Urinary bladder (tissue), 4 donors: ENCODE measurements around the gene MPP2. TPM values are rescaled to one million over a fixed set of nuclear protein-coding genes. Genes with fewer than 3 reads are reported as not detected.
A peak's percentile ranks its signal among the peaks of the same experiment; 100 is the strongest.
"Not testable (repeated sequence)": the region's sequence is repeated elsewhere in the genome, so short reads cannot be mapped to it uniquely, and the experiment has no call there.

Experiments
- DNase-seq: peaks from one replicate; pipeline ENCODE4 v3.0.0-alpha.2; 2015; ENCODE audit errors: extremely low spot score
- H3K27ac ChIP-seq: one replicate; pipeline ENCODE4 v1.5.1; 2013; ENCODE audit warnings: low read depth, mild to moderate bottlenecking, moderate library complexity
- H3K36me3 ChIP-seq: one replicate; pipeline ENCODE4 v1.6.1; 2013; ENCODE audit warnings: mild to moderate bottlenecking, moderate library complexity; ENCODE audit not compliant: insufficient read depth
- H3K4me1 ChIP-seq: one replicate; pipeline ENCODE4 v1.6.1; 2013; ENCODE audit warnings: mild to moderate bottlenecking, moderate library complexity; ENCODE audit not compliant: insufficient read depth
- H3K4me3 ChIP-seq: one replicate; pipeline ENCODE4 v1.5.1; 2013; ENCODE audit warnings: low read depth, low read length
- WGBS: extraction: QIAGEN DNeasy Blood & Tissue Kit; methylation state at CpG from one replicate; pipeline ENCODE4 v1.1.7; 2013; 5-methylcytosine and 5-hydroxymethylcytosine counted together
- polyA plus RNA-seq: library from polyadenylated mRNA; stranded (reverse); fragments of 200-250 nt; gene quantifications from one replicate; pipeline ENCODE4 v1.2.3, GENCODE V29; 2013
- total RNA-seq: library from RNA; depleted of rRNA; stranded (reverse); fragments of >200 nt; gene quantifications from one replicate; pipeline ENCODE4 v1.2.3, GENCODE V29; 2014
- donor health status: healthy with polysubstance abuse.
- donor health status: healthy.

The MPP2 gene
- total and polyA plus RNA-seq, 2 donors: 3.7 to 14.9 TPM

GRCh38 chr17:43849116-43849515, 58.2 kb downstream of the MPP2 start:
- no peak for DNase-seq
- 90% methylated on average over 8 of the region's 8 CpGs for WGBS

GRCh38 chr17:43848601-43849000, 58.7 kb downstream of the MPP2 start:
- no peaks in the 10 kb centered on the region for H3K4me1 ChIP-seq
- DNase-seq: no peak
- no peaks in the 10 kb centered on the region for H3K36me3 ChIP-seq
- H3K27ac ChIP-seq: no peak overlapping the region
- H3K4me3 ChIP-seq: no peak overlapping the region
- WGBS: 89% methylated on average over 10 of the region's 10 CpGs

More at GRCh38 chr17:43849116-43849515, 58.2 kb downstream of the MPP2 start:
- Histone ChIP-seq H3K27ac (no peak overlapping the region), H3K4me1 (no peaks in the 10 kb centered on the region), H3K4me3 (no peak overlapping the region), H3K36me3 (no peaks in the 10 kb centered on the region)

- no peak within 1 kb of the TSS for H3K27ac ChIP-seq
- DNase-seq: no peak
- no peak within 1 kb of the TSS for H3K4me3 ChIP-seq
- H3K36me3 ChIP-seq: no peaks in the 10 kb centered on the region
- WGBS: 24% methylated on average over 17 of the region's 17 CpGs
- H3K4me1 ChIP-seq: no peaks in the 10 kb centered on the region
These were observed 60.4 kb downstream of the MPP2 start, which contains the start of gene CD300LG for GRCh38 chr17:43846963-43847371. CD300LG (plus strand) TSS chr17:43847176; CDS start chr17:43847217, 41 bp downstream.

DNA sequence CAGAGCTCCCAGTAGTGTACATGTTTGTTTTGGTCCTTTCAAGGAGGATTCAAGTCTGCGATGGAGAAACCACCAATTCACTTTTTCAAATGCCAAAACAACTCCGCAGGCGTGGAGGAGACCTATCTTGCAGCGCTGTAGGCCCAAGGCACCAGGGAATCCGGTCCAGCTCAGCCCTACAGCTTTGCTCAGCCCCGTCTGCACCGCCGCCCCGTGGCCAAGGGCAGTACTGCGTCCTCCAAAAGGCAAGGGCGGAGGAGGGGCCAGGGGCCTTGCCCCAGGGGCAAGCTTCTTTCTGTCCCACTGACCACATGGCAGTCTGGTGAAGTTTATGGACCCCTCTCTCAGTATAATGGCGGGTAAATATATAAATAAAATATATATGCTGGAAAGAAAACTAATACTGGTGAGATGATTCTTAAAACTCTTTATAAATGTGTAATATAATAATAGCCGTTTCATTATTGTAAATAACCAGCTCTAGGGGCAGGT, 61.1 kb downstream of the MPP2 start:
- no peak overlapping the region for H3K27ac ChIP-seq
- 11% methylated on average over 13 of the region's 13 CpGs for WGBS
- no peak overlapping the region for H3K4me3 ChIP-seq
- no peak for DNase-seq
- no peaks in the 10 kb centered on the region for H3K36me3 ChIP-seq
- H3K4me1 ChIP-seq: no peaks in the 10 kb centered on the region

- 69% methylated on average over 4 of the region's 4 CpGs for WGBS
- Histone ChIP-seq H3K4me1 (no peaks in the 10 kb centered on the region), H3K27ac (no peak overlapping the region), H3K4me3 (no peak overlapping the region), H3K36me3 (no peaks in the 10 kb centered on the region)
- DNase-seq: no peak
These were observed 61.6 kb downstream of the MPP2 start for GRCh38 chr17:43845766-43846165.

DNA sequence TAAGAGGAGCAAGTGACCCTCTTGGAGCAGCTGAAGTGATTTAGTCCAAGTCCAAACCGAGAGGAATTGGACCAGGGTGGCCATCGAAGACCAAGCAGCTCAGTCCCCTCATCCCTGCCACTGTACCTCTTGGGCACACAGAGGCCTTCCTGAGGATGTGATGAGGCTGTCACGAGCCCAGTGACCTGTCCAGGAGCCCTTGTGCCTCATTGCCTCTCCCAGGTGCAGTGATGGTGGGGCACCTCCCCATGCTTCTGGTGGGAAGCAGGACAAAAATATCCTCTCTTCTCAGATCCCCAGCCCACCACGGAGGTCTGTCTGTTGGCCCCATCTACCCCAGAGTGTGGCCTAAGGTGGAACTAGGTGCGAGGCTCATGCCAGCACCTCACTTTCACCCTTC, 63.1 kb downstream of the MPP2 start:
- Histone ChIP-seq H3K4me3 (no peak overlapping the region), H3K4me1 (no peaks in the 10 kb centered on the region), H3K27ac (no peak overlapping the region), H3K36me3 (no peaks in the 10 kb centered on the region)
- no peak for DNase-seq
- 87% methylated on average over 5 of the region's 5 CpGs for WGBS

DNA sequence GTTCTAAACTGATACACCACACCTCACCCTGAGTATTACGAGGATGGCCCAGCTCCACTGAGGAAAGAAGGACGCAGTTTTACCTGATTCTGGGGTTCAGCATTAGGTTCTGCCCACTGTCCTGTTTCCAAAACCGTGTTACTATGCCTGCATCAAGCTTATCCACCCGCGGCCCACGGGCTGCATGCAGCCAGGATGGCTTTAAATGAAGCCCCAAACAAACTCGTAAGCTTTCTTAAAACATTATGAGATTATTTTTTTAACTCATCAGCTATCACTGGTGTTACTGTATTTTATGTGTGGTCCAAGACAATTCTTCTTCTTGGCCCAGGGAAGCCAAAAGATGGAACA, 64.4 kb downstream of the MPP2 start:
- WGBS: 68% methylated on average over 7 of the region's 7 CpGs
- Histone ChIP-seq H3K4me1 (no peaks in the 10 kb centered on the region), H3K4me3 (no peak overlapping the region), H3K27ac (no peak overlapping the region), H3K36me3 (no peaks in the 10 kb centered on the region)
- no peak for DNase-seq

GRCh38 chr17:43842091-43842974, 65.0 kb downstream of the MPP2 start:
- DNase-seq, H3K4me1 ChIP-seq, H3K4me3 ChIP-seq, H3K36me3 ChIP-seq, H3K27ac ChIP-seq: not testable (repeated sequence)
- 85% methylated on average over 45 of the region's 54 CpGs for WGBS

DNA sequence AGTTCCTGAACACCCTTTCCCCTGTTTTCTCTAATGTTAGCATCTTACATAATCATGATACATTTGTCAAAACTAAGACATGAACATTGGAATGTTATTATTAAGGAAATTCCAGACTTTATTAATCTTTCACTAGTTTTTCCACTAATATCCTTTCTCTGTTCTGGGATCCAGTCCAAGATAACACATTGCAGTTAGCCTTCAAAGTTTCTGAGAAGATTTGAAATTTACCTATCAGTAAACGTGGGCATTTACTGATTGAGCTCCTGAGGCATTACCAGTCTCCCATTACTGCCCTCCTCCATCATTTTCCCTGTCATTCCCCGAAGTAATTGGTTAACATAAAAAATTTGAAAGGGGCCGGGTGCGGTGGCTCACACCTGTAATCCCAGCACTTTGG, 66.1 kb downstream of the MPP2 start:
- H3K27ac ChIP-seq: no peak overlapping the region
- 69% methylated on average over 4 of the region's 4 CpGs for WGBS

DNA sequence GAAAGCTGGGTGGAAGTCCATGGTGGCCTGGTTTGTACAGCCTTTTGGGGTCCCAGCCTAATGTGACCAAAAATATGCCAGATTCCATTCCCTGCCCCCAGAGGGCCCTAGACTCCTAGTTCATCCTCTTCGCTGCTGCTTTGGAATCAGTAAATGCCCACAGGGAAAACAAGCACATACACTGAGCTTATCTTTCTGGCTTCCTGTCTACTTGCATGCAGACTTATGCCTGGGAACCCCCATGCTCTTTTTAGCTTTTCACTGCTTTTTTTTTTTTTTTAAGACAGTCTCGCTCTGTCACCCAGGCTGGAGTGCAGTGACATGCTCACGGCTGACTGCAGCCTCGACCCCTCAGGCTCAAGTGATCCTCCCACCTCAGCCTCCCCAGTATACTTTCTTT, 66.5 kb downstream of the MPP2 start:
- no peak overlapping the region for H3K27ac ChIP-seq
- no peaks in the 10 kb centered on the region for H3K4me1 ChIP-seq
- H3K36me3 ChIP-seq: no peaks in the 10 kb centered on the region
- no peak overlapping the region for H3K4me3 ChIP-seq
- DNase-seq: no peak
- WGBS: 47% methylated on average over 4 of the region's 4 CpGs

More for the DNA sequence above, 66.1 kb downstream of the MPP2 start:
- Histone ChIP-seq H3K36me3 (no peaks in the 10 kb centered on the region), H3K4me1 (no peaks in the 10 kb centered on the region), H3K4me3 (no peak overlapping the region)
- no peak for DNase-seq

DNA sequence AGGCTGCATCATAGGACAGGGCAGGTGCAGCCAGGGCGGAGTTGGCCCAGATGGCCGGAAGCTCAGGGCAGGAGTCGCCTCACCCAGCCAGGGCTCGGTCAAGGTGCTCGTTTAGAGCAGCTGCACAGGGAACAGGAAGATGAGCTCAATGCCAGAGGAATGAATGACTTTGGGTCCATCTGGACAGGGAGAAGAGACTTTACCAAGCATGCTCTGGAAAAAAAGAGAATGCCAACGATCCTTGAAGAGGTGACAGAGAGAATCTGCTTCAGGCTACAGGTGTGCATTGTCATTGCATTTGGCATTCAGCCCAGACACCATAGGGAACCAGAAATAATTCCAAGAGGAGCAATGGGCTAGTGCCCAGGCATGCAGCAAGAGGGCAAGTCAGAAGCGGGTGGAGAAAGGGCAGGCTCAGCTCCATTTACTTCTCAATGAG, 67.6 kb downstream of the MPP2 start:
- Histone ChIP-seq H3K36me3 (no peaks in the 10 kb centered on the region), H3K4me1 (no peaks in the 10 kb centered on the region), H3K27ac (no peak overlapping the region), H3K4me3 (no peak overlapping the region)
- 43% methylated on average over 7 of the region's 7 CpGs for WGBS
- DNase-seq: no peak

- Histone ChIP-seq H3K4me1 (no peaks in the 10 kb centered on the region), H3K27ac (no peak overlapping the region), H3K4me3 (no peak overlapping the region), H3K36me3 (no peaks in the 10 kb centered on the region)
- no peak for DNase-seq
- 70% methylated on average over 2 of the region's 2 CpGs for WGBS
These were observed 73.2 kb downstream of the MPP2 start for GRCh38 chr17:43834106-43834505.

GRCh38 chr17:43832976-43833829, 74.1 kb downstream of the MPP2 start, which contains the start of gene MPP3:
MPP3 (minus strand) TSS chr17:43833146; CDS start chr17:43831906, 1,240 bp downstream.
- Histone ChIP-seq H3K4me1 (no peaks in the 10 kb centered on the region), H3K36me3 (no peaks in the 10 kb centered on the region), H3K27ac (no peak within 1 kb of the TSS), H3K4me3 (peak within 1 kb of the TSS; percentile 70)
- peak; percentile 26 for DNase-seq
- WGBS: 2% methylated on average over 75 of the region's 87 CpGs
